LNCaP clone FGC (cell line): ENCODE measurements around the gene COBL.

Source experiments
- DNase-seq: peaks from one replicate; pipeline ENCODE4 v3.0.0-alpha.2; 2011; ENCODE audit warnings: low read depth
- H3K4me3 ChIP-seq: 2 replicates; pipeline ENCODE4 v1.5.1; 2011; ENCODE audit warnings: mild to moderate bottlenecking, low read depth, low read length, control low read depth
- TF ChIP-seq, protein P1 (sequence below): IDR thresholded peaks from 2 replicates; pipeline ENCODE4 v1.5.1; 2012; ENCODE audit warnings: mild to moderate bottlenecking; ENCODE audit not compliant: control insufficient read depth, insufficient read depth; ENCODE audit errors: extremely low read depth

The COBL gene

DNA sequence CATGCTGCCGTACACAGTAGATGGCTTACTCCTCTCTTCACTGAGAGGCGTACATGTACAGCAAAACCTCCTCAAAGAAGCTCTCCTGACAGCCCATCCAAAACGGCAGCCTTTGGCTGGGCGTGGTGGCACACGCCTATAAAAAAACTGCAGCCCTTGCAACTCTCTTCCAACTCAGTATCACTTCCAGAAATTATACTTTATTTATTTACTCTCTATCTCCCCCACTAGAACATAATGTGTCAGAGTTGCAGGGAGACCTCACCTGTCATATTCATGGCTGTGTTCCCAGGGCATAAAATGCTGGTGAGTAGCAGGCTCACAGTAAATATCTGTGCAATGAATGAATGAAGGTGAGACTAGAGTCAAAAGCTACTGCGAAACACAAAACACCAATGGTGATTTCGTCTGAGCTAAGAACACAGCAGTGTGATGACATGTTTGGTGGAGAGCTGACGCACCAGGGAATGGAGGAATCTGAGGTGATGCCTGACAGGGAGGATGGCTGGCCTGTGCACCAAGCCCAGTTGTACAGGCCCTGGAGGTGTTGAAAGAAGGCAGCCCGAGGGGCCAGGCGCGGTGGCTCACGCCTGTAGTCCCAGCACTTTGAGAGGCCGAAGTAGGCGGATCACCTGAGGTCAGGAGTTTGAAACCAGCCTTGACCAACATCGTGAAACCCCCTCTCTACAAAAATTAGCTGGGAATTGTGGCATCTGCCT lies 55.3 kb downstream of the COBL start:
- DNase-seq = no peak
- no peak overlapping the region for H3K4me3 ChIP-seq
- TF ChIP-seq, protein P1, sequence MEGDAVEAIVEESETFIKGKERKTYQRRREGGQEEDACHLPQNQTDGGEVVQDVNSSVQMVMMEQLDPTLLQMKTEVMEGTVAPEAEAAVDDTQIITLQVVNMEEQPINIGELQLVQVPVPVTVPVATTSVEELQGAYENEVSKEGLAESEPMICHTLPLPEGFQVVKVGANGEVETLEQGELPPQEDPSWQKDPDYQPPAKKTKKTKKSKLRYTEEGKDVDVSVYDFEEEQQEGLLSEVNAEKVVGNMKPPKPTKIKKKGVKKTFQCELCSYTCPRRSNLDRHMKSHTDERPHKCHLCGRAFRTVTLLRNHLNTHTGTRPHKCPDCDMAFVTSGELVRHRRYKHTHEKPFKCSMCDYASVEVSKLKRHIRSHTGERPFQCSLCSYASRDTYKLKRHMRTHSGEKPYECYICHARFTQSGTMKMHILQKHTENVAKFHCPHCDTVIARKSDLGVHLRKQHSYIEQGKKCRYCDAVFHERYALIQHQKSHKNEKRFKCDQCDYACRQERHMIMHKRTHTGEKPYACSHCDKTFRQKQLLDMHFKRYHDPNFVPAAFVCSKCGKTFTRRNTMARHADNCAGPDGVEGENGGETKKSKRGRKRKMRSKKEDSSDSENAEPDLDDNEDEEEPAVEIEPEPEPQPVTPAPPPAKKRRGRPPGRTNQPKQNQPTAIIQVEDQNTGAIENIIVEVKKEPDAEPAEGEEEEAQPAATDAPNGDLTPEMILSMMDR = no peak

DNA sequence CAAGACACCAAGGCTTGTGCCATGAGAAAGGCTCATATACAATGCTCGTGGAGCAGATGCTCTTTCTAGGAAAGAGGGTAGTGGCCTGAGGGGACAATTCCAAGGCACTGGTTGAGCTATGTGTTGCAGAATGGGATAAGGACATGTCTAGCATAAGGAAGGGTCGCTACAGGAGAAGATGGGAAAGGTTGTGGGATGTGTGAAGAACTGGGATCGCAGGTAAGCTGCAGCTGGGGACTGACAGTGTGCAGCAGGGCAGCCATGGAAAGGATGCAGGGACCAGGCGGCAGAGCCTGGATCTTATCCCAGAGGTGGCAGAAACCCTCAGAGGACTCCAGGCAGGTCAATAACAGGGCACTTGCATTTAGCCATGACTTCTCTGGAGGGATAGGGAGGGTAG lies 56.1 kb downstream of the COBL start:
- TF ChIP-seq, protein P1 = no peak
- H3K4me3 ChIP-seq = no peak overlapping the region
- DNase-seq = no peak

DNA sequence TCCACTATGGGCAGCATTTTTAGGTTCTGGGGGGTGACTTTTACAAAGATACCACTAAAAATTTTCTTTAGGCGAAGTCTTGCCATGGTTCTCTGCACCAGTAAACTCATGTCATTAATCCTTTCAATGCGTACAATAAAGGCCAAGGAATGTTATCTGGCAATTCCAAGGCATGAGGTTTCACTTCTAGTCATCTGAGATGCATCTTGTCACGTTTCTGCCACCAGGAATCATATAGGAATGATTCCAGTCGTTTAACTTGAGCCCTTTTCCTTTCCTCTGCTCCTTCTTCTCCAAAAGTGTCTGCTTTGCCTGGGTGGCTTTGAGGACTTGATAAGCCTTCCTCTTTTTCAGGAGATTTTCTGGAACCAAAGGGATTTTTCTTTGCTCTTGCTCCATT lies 56.8 kb downstream of the COBL start:
- TF ChIP-seq, protein P1 = no peak
- no peak for DNase-seq
- no peak overlapping the region for H3K4me3 ChIP-seq

DNA sequence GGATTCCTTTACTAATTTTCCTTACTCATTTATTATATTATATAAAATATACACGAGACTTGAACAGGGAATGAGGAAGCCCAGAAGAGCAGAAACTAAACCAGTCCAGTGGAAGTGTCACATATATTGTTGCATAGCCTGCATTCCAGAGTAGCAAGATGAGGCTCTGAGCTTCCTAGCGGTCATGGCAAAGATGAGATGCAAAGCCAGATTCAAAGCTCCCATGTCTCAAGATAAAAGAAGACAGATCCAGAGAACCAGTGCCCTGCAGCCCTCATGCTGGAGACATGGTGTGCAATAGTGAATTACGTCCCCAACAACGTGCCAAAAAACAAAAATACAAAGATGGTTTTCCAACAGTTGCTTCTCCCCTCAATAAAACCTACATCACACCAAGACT lies 59.7 kb downstream of the COBL start:
- no peak for DNase-seq
- TF ChIP-seq, protein P1 = no peak

DNA sequence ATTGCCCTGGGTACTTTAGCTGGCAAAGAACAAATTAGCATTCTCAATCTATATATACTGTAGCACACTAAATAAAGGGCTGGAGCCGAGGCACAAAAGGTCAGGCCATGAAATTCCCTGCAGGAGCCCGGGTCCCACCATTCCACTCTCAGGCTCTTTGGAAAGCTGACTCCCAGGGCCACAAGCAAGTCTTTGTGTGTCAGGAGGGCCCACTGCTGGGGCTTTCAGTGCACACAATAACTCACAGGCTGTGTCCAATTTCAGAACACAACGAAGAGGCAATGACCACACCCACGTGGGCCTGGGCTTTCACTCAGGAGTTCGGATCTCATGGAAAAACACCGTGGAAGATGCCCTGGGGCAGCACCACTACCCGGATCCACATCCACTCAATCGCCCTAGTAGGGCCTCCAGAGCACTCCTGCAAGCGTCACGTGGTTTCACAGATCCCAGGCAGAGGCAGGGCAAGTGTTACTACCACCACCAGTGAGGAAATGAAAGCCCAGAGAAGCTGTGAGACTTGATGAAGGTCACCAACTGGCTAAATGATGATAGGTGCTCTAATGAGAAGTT lies 60.3 kb downstream of the COBL start:
- H3K4me3 ChIP-seq = no peak overlapping the region
- DNase-seq = no peak
- TF ChIP-seq, protein P1 = no peak

More for the DNA sequence above, 59.7 kb downstream of the COBL start:
- no peak overlapping the region for H3K4me3 ChIP-seq

DNA sequence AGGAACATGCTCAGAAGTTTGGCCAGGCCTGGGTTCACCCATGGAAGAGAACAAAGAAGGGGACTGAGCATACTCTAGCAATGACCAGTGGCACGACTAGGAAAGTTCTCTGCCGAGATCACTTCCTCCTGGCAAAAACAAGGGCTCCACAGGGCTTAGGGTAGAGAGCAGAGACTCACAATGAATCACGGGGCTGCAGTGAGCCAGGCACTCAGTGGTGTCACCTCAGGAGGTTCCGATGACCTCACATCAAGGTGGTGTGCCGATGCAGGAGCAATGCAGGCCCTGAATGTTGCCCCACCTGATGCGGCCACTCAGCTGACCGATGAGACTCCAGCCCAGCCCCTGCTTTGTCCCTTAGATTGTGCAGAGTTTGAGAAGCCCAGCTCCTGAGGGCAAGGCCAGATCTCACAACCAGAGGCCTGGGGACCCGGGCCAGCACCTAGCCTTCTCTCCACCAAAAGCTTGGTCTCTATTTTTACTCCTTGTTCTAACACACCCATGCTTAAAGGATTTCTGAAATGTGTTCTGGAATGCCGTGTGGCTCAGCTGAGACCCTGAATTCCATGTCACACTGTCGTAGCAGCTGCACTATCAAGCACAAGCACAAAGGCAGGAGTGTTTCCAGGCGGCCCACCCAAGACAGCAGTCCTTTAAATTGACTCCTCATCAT lies 60.9 kb downstream of the COBL start:
- no peak for DNase-seq
- no peak overlapping the region for H3K4me3 ChIP-seq
- TF ChIP-seq, protein P1 = no peak
